Measurements from ENCODE around the gene DUOXA1.
"Not testable (repeated sequence)": the region's sequence is repeated elsewhere in the genome, so short reads cannot be mapped to it uniquely, and the experiment has no call there.

DUOXA1 gene

DNA sequence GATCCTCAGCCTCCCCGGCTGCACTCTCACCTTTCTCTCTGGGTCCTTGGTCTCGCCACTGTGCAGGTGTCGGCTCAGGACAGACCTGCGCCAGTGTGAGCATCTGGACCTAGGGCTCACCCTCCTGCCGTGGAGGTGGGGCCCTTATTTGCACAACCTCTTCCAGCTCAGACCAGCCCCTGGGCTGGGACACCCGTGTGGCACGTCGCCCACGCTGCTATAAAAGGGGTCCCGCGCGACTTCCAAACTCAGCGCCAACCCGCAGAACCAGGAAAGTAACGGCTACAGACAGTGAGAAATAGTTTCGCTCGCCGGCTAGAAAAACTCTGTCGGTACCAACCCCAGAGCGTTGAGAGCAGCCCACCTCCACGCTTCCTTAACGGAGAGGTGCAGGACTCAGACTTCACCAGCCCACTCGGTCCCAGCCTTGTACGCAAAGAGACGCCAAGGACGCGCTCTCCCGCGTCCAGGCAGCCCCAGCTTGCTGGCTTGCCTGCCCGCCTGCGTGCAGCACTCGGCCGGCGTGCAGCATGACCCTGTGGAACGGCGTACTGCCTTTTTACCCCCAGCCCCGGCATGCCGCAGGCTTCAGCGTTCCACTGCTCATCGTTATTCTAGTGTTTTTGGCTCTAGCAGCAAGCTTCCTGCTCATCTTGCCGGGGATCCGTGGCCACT is 15.5 kb downstream of the DUOXA1 start, which contains the start of the genes DUOX2 and DUOXA2:
TSS of gene DUOX2 (minus strand) at position 97 of the 675 bp plus-strand sequence. CDS start 761 bp downstream, outside the sequence.
TSS of gene DUOXA2 (plus strand) at position 251 of the 675 bp plus-strand sequence. CDS start at position 531, 280 bp downstream.
- no peak for DNase-seq

DNA sequence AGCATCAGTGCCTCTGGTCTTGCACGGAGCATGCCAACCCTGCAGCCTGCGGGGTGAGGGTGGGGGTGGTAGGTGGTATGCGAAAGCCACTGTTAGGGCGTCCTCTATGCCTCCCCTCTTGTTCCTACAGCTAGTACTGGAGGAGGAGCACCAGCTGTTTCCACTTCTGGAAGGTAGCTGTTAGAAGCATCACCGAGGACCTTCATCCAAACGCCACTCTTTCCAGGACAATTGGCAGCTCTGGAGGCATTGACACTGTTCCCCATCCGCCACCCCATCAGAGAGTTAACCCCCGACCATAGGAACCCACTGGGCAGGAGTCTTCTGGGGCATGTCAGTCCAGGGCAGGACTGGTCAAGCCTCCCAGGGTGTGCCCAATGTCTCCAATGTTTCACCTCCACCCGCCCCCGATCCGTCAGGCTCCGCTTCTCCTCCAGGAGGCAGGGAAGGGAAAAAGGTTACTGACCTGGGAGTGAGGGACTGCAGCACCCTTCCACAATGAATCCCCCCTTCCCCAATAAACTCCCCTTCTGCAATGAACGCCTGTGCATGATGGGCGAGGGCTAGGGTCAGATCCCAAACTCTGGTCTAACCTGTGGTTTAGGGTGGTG is 16.2 kb downstream of the DUOXA1 start:
- DNase-seq: no peak

DNA sequence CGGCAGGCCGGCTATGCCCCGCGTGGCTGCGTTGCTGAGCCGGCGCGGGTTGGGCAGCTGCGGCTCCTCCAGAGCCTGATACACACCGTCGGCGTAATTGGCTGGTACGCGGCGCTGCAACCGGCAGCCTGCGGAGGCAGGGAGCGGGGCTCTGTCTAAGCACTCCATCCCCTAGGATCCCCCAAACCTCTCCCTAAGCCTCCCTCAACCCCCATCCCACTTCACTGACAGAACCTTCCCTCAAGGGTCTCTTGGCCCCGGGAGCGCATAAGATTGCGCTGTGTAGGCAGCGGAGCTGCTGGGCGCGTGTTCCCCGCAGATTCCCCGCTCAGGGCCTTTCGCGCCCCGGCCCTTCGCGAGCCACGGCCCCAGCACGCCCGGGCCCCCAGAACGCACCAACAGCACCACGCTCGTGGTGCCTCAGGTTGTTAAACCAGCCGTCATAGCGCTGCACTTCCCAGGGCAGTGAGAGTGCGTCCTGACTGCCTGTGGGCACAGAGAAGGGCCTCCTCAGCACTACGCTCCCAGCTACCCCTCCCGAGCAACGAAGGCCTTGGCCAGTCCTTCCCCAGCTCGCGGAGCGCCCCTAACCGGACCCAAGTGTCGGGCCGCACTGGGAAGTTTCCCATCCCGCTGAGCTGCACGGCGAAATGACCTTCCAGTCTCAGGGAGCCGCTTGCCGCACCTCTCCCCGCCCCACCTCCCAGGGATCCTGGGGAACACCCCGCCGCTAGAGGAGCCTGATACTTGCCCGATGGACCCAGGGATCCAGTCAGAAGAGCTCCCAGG is 16.9 kb downstream of the DUOXA1 start:
- DNase-seq: no peak

DNA sequence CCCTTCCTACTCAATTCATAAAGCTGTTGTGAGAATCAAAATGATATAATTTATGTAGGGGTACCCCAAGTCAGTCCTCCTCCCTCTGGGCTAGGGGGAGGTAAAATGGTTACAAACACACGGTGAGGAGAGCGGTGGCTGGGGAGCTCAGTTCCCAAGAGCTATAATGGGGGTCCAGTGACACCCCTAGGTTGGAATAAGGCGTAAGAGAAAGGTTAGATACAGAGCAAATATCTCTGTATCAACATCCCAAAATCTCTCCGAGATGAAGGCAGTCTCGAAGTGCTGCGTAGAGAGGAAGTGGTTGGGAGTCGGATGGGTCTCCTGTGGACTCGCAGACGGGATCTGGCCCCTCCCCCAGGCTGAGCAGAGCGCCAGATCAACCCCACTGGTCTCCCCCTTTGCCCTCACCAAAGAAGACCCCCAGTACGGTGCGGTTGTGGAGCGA is 17.5 kb downstream of the DUOXA1 start:
- DNase-seq: no peak

DNA sequence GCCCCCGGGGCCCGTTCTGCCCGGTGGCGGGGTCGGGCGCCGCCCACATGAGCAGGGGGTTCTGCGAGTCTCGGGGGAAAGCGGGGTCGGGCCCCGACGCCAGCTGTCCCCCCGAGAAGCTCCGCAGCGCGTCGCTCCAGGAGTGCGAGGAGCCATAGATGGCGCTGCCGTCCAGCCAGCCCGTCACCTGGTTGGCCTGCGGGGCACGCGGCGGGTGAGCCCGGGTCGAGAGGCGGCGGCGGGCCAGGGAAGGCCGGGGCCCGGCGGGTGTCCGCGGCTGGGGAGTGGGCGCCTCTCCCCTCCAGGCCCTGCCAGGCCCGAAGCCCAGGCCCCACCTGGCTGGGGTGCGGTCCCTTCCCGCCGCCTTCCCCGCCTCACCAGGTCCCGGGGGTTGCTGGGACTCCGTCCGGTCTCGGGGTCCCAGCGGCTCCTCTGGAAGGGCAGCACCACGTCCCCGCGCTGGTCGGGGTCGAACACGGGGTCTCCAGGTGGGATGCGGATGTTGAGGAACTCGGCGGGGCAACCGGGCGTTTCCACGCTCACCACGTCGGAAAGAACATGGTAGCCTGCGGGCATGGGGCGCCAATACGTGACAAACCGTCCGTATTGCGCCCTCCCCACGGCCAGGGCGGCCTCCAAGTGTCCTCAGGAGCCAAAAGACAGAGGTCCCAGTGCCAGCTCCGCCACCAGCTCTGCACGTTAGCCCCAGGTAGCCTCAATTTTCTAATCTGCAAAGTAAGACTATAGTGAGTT is 18.1 kb downstream of the DUOXA1 start:
- no peak for DNase-seq

DNA sequence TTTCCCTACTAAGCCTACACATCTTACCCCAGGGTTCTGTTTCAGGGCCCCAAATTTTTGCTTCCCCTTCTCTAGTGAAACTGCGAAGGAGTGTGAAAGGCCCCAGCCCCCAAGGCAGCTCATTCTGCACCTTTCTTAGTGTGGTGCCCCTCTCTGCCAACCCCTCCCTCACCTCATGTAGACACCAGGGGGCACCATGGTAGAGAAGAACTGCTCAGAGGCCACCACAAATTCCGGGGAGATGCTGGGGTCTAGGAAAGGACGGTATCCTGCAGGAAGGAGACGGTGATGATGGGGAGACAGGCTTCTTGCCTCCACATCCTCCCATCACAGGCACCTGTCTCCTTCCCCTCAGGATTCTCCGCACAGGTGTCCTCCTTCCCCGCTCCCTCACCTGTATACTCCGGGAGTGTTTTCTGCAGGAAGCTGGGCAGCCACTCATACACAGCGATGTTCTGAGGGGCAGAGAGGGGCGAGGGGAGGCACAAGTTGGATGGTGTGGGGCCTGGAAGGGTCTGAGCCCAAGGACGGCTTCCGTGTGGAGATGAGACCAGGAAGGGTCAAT is 19.3 kb downstream of the DUOXA1 start:
- DNase-seq: no peak

DNA sequence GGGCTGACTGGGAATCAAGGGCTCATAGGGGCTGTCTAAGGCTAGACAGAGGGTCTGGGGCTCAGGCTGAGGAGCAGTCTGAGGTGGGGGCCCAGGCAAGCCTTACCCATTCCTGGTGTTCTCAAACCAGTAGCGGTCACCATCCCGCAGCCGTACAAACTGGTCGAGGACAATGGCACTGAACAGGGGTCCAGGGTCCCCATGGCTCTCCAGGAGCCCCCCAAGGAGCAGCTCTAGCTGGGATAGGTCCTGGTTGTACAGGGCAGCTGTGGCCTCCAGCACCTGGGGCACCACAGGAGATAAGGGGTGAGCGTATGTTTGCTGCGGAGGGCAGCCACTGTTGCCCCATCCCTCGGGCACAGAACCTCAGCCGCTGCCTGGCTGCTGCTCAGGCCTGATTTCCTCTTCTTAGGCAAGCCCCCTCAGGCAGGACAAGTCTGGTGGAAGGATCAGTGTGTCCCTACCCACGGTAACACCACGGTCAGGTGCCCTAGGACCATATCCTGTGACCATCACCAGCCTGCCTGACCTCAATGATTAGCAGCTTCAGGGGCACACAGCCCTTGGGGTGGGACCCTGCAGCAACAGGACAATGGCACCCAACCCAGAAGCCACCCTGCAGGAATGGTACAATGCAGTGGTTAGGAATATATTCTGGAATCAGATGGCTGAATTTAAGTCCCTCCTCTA is 21.6 kb downstream of the DUOXA1 start:
- no peak for DNase-seq

DNA sequence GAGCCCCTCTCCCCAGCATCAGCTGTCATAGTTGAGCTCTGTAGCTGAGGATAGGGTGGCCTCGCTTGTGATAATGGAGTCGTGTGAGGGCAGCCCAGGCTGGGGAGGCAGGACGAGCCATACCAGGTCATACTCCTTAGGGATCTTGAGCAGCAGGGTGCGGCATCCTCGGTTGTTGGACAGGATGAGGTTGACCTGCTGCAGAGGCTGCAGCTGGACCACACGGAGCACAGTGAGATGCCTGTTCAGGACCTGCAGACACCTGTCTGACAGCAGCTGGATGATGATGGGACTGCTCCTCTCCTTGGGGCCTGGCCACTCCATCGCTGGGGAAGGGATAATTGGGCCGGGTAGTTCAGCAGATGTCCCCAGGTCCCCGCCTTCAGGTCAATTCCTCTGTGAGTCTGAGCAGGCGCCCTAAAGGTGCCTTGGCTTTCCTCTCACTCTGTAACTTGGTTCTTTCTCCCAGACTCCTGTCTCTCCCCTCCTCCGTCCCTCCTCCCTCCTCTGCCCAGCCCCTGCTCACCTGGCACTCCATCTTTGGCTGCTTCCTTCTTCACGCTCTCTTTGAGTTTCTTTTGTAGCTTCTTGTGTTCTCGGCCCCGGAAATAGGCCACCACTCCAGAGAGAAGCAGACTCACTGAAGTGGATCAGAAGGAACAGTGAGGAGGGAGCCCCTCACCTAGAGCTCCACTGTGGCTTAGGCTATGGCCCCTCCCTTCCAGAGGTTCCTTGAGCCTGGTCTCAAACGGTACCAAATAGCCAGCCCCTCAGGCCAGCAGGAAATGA is 23.5 kb downstream of the DUOXA1 start:
- no peak for DNase-seq

DNA sequence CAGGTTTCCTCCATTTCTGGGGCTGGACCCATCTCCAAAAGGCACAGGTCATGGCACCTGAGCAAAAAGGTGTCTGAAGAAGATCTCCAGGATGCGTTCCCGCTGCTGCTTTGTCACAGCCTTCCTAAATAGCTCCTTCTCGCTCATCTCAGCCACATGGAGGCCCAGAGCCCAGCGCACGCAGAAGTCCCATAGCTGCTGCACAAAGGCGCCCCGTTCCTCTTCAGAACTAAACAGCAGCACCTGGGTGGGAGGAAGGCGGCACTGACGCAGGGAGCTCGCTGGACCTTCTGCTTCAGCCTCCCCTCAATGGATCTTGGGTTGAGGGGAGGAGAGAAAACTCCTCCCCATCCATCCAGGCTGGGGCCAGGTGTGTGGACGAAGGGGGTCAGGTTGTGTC is 24.1 kb downstream of the DUOXA1 start:
- no peak for DNase-seq

DNA sequence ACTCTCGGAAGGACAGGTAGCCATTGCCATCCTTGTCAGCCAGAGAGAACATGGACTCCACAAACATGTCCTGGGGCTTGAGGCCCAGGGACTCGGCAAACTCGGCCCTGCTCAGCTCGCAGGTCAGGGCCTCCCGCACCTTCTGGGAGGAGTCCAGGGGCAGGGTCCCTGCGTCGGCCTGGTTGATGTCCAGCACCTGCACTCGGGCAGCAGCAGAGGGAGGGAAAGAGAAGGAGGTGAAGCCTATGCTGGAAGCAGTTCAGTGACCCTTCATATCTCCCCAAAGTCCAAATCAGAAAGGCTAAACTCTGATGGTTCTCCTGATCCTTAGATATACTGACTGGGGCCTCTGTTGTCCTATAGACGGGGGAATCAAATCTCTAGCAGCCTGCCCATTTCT is 25.5 kb downstream of the DUOXA1 start:
- DNase-seq: not testable (repeated sequence)

DNA sequence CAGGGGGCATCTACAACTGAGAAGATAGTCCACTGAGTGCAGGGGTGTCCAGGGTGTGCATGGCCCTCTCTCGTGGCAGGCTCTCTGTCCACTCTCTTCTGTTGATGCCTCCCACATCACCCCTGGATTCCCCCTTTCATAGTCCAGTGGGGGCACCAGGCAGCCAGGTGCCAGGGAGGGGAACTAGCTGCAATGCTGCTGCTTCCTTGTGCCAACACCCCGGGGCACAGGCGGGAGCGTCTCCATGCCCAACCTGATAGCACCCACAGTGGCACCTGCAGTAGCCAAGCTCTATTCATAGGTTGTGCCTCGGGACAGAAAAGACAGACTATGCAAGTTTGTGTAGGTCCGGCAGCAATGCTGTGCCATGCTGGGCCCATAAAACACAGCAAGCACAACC is 27.5 kb downstream of the DUOXA1 start:
- no peak for DNase-seq

DNA sequence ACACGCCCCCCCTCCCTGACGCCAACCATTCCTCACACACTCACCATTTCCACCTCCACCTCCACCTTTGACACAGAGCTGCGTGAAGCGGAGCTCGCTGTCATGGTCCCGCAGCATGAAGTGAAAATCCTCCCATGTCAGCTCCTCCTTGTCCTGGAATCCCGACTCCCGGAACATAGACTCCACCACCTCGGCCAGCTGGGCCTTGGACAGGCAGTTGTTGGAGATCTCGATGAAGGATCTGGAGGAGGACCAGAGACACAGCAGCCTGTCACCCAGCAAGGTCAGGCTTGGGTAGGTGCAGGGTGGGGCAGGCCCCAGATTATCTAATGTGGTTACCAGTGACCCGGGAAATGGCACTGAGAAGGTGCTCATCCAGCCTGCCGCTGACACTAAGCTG is 27.9 kb downstream of the DUOXA1 start:
- no peak for DNase-seq

DNA sequence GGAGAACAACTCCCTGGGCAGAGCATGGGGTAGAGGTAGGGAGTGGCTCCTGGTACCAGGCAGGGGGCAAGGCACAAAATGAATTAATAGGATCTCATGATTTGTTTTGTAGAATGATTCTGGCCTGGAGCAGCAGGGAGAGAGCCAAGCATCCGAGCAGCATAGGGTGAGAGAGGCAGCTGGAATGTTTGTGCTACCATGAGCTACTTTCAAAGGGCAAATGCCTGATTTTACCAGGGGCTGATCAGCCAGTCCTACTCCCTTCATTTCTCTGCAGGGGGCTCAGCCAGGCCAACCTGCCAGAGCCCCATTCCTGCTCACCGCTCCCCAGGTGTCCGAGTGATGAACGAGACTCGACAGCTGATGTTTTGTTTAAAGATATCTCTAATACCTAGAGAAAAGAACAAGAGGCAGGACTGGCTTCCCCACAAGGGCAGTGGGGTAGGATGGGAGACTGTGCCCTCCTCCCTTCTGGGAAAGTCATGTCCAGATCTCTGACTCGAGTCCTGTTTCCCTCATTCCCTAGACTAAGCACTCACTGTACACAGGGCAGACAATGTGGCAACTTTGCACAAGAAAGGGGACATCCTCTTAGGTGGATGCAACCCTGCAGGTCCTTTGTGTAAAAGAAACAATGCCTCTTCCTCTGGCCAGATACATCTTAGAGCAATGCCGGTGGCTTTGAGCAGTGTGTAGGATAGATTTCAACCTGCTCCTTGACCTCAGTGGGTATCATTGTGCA is 28.6 kb downstream of the DUOXA1 start:
- no peak for DNase-seq

DNA sequence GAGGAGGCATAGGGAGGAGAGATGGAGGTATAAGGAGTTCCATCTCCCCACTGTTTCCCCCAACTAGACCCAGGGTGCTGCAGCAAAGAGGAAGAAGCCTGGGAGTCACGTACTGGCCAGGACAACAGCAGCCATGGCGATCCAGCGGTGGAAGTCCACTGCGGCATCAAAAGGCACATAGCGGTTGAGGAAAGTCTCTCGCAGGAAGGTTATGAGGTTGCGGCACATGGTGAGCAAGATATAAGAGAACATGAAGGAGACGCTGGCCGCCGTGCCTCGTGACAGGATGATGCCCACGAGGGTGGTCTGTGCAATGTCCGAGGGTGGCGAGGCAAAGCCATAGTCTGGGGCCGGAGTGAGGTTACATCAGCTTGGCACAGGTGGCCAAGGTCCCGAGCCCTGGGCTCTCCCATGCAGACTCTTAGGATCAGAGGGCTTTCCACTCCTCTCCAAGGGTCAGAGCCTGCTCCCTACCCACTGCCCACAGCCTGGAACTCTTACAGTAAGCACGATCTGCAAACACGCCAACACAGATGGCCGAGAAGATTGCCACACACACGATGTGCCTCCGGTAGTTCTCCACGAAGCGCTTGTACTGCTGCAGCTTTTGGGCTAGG is 30.0 kb downstream of the DUOXA1 start:
- DNase-seq: no peak

DNA sequence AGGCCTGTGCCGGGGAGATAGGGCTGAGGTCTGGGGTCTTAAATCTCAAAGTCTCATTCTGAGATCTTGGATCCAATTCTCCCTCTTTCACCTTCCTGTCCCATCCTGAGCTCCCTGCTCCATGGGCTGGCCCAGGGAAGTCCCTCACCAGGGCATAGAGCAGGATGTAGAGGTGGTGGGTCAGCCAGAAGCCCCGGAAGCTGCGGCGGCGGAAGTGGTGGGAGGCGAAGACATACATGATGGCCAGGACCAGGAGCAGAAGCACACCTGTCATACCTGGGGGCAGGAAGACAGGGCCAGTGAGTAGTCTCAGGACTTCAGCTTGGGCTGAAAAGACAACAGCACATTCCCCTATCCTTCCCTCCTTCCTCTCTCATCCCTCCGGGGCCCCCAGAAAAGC is 32.2 kb downstream of the DUOXA1 start:
- DNase-seq: no peak

DNA sequence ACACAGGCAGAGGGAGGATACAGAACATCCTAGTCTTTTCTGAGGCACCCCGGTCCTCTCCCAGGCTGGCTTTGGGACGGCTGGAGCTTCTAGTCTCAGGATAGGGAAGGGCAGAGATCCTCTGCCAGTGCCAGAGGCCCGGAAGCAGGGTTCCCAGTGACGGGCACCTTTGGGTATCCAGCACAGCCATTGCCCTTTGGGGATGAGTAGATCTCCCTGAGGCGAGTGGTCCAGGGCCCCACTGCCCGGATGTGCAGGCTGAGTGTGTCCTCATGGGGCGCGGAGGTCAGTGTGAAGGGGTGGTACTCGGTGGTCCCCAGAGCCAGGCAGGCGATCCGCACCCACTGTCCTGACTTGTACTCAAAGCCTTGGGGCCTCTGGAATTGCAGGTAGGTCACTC is 34.0 kb downstream of the DUOXA1 start:
- DNase-seq: no peak

DNA sequence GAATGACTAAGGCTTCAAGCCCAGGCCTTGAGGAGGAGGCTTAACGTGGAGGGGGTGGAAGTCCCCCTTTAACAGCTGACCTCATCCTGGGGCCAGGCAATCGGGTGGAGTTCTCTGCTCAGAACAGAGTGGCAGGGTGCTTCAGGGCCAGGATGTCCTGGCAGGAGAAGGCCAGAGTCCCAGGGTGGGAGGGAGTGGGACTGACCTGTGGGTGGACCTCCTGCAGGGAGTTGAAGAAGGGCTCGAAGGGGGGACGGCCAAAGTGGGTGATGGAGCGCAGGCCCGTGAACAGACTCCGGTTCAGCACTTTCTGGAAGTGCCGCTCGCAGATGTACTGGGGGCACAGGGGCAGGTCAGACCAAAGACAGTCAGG is 35.3 kb downstream of the DUOXA1 start:
- no peak for DNase-seq

DNA sequence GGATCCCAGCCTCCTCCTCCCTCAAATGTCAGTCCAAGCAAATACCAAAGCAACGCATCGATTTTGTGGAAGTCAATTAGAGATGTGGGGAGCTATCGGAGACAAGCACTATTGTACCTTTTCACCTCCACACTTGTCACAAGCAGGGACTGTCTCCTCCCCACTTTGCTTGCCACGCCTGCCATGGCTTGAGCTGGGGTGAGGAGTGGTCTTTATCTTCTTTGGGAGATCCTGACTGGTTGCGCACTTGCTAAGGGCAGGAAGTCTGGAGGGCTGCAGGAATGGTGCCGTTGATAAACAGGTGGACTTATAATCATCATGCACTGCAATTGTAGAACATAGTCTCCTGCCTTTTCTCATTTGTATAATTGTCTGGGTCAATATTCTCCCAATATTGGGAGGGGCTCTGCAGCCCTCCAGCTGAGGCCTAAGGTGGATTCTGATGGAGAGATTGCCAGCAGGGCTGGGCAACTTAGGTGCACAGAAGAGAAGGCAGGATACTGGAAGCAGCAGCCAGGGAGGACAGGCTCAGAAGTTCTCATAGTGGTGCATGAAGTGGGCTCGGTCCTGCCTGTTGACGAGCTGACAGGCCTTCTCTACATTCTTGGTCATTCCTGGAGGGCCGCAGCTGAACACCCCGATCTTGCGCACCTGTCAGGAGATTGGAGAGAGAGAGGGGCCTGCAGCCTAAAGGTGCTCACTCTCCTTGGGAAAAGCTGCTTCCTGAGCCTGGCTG is 35.9 kb downstream of the DUOXA1 start:
- DNase-seq: no peak
